Astrocyte of the spinal cord (primary cell): ENCODE results near the gene MAST4.
A peak's percentile ranks its signal among the peaks of the same experiment; 100 is the strongest.

Experiments used
- DNase-seq: peaks from one replicate; pipeline ENCODE4 v3.0.0; 2011; ENCODE audit warnings: low read depth, low spot score
- H3K4me3 ChIP-seq: 2 replicates; pipeline ENCODE4 v1.5.1; 2011; ENCODE audit warnings: low read depth, mild to moderate bottlenecking, low read length, moderate library complexity
- CTCF ChIP-seq: IDR thresholded peaks from 2 replicates; pipeline ENCODE4 v1.5.1; 2012; ENCODE audit warnings: low read depth, mild to moderate bottlenecking, low read length, inconsistent platforms
- in situ Hi-C: cut with HindIII; loops from 2 replicates; pipeline ENCODE4 v1.10.0; 2017; ENCODE audit warnings: low sequenced_read_pairs

The MAST4 gene

GRCh38 chr5:66891184-66891925, 295.2 kb downstream of the MAST4 start:
- DNase-seq: no peak
- in situ Hi-C loops: no loop called here
- H3K4me3 ChIP-seq: no peak overlapping the region
- no peak for TF ChIP-seq CTCF

DNA sequence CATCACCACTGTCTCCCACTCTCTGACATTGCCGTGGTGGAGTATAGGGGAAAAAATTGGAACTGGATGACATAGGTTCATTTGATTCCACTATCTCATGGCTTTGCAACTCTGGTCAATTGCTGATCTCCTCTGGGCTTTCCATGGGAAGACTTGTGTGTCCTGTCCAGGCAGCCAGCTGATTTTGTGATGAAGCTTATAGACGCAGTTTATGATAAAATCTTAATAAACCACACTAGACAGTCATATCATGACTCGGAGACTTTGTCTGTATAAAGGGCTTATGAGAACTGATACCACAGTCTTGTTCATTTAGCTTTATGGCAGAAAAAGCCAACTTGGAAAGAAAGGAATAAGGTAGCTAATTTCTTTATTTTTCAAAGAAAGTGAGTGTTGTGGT, 296.5 kb downstream of the MAST4 start:
- no peak for TF ChIP-seq CTCF
- in situ Hi-C loops: no loop called here
- DNase-seq: no peak

DNA sequence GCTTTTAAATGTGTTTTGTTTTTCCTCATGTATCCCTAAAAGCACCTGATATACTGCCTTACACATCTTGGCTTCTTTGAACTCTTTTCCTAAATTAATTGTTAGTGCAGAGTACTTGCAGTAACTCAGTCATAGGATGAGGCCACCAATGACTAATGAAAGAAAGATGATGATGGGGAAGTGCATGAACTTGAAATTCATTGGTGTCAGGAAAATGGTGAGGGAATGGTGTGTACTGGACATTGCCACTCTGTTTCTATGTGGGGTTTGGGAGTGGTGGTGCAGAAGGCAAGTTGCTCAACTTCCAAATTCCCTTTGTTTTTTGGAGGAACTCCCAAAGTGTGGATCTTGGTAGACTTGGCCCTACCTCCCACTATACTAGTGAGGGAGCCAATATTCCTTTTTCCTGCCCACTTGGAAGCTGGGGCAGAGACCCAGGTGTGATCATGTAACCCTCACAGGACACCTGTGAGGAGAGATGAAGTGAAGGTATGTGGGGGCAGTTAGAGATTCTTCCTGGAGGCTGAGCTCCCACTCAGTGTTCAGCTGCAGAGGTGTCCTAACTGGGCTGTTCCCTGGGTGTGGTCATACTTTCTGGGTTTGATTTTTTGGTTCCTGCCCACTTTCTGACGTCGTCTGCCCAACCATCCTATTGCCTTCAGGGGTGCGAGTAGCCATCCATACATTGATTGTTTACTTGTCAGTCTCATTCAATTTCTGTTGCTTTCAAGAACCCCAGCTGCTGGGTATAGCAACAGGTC, 298.5 kb downstream of the MAST4 start:
- in situ Hi-C loops: no loop called here
- TF ChIP-seq CTCF: no peak
- no peak overlapping the region for H3K4me3 ChIP-seq
- no peak for DNase-seq

More for the DNA sequence above, 296.5 kb downstream of the MAST4 start:
- no peak overlapping the region for H3K4me3 ChIP-seq

- TF ChIP-seq CTCF: no peak
- in situ Hi-C loops: no loop called here
- peak; percentile 69 for DNase-seq
- H3K4me3 ChIP-seq: no peak overlapping the region
These were observed 300.0 kb downstream of the MAST4 start for GRCh38 chr5:66896171-66896570.

DNA sequence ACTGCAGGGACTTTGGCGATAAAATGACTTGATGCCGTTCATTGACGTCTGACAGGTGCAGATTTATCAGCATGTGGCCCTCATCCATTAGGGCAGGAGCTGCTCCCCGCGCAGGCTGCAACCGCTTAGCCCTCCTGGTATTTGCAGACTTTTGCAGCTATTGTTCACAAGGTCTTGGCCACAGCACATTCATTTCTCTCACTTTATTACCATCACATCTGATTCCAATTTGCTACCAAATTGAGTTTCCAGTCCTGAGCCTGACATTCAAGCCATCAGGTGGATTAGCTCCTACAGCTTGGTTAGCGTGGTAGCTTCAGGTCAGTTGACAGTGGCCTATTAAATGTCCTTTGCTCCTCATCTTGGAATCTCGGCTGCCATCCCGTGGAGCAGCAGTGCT, 301.2 kb downstream of the MAST4 start:
- no peak for TF ChIP-seq CTCF
- in situ Hi-C loops: no loop called here
- no peak for DNase-seq
- no peak overlapping the region for H3K4me3 ChIP-seq

DNA sequence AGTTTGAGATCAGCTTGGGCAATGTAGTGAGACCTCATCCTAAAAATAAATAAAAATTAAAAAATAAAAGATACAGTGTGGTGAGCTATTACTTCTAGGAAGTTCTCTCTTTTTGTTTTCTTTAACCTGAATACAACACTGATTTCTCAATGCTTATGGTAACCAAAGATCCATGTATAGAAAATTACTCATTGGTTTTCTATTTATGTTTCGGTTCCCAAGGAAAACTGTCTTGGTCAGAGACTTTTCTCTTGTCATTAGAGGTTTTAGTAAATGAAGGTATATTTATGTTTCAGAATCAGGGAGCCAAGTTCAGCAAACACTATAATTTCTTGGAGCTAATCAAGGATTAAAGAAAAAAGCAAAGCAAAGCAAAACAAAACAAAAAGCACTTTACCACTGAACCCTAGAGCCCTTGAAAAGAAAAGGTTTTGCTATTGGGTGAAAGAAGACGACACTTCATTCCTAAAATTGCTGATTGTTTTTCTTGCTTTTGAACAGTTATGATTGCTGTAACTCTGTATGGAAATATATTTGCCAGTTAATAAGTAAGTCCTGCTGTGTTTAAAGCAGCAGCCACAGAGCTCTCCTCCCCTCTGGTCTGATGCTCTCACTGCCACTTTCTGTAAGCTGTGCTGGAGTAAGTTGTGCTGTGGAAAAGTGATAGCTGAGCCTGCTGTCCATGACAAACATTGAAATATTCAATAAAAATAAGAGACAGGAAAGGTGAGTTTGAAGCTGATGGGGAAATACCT, 302.2 kb downstream of the MAST4 start:
- in situ Hi-C loops: no loop called here
- no peak overlapping the region for H3K4me3 ChIP-seq
- DNase-seq: no peak
- no peak for TF ChIP-seq CTCF
